Keratinocyte (primary cell): Measurements from ENCODE around the gene MDM2. TPM values are rescaled to one million over a fixed set of nuclear protein-coding genes. Genes with fewer than 3 reads are reported as not detected.
A peak's percentile ranks its signal among the peaks of the same experiment; 100 is the strongest.
"Not testable (repeated sequence)": the region's sequence is repeated elsewhere in the genome, so short reads cannot be mapped to it uniquely, and the experiment has no call there.

Experiments used
- DNase-seq: peaks from one replicate; pipeline ENCODE4 v3.0.0-alpha.2; 2011; ENCODE audit warnings: low read depth, missing footprints, low spot score
- FAIRE-seq: peaks from 2 replicates; lab custom pipeline; 2011; peaks lifted over from hg19 to GRCh38; lab: Jason Lieb, UNC
- H2AFZ ChIP-seq: 2 replicates; pipeline ENCODE4 v1.6.0; 2012; ENCODE audit warnings: low read length, control low read depth, inconsistent platforms; ENCODE audit not compliant: control insufficient read depth
- H3K27ac ChIP-seq: 2 replicates; pipeline ENCODE4 v1.5.1; 2011; ENCODE audit warnings: low read length; ENCODE audit not compliant: control insufficient read depth, insufficient read depth
- H3K27me3 ChIP-seq: 3 replicates; pipeline ENCODE4 v1.6.0; 2011; ENCODE audit warnings: low read length; ENCODE audit not compliant: control insufficient read depth, insufficient read depth; ENCODE audit errors: extremely low read depth
- H3K36me3 ChIP-seq, 2 experiments: 2 replicates in 1 of 2; 3 replicates in 1 of 2; pipeline ENCODE4 v1.5.1; 2011; ENCODE audit warnings: low read length in 2 of 2, mild to moderate bottlenecking in 1 of 2; ENCODE audit not compliant: control insufficient read depth in 2 of 2, insufficient read depth in 2 of 2; ENCODE audit errors: extremely low read depth in 1 of 2
- H3K4me1 ChIP-seq: 3 replicates; pipeline ENCODE4 v1.5.1; 2011; ENCODE audit warnings: low read length; ENCODE audit not compliant: control insufficient read depth, insufficient read depth; ENCODE audit errors: extremely low read depth
- H3K4me2 ChIP-seq: 3 replicates; pipeline ENCODE4 v1.6.0; 2011; ENCODE audit warnings: low read depth, low read length; ENCODE audit not compliant: control insufficient read depth, insufficient read depth; ENCODE audit errors: extremely low read depth
- H3K4me3 ChIP-seq, 3 experiments: fragments of 200-600 bp in 1 of 3; sonication (generic) in 1 of 3; 2 replicates in 2 of 3; 3 replicates in 1 of 3; pipeline ENCODE4 v1.5.1; 2011 to 2016; ENCODE audit warnings: low read length in 3 of 3, mild to moderate bottlenecking in 3 of 3, control low read depth in 2 of 3, inconsistent platforms in 1 of 3, low read depth in 1 of 3, mixed read lengths in 1 of 3, mixed run types in 1 of 3, moderate library complexity in 1 of 3; ENCODE audit not compliant: control insufficient read depth in 2 of 3, insufficient read depth in 2 of 3; ENCODE audit errors: extremely low read depth in 1 of 3
- H3K79me2 ChIP-seq: 2 replicates; pipeline ENCODE4 v1.6.0; 2012; ENCODE audit warnings: low read length; ENCODE audit not compliant: control insufficient read depth, insufficient read depth
- H3K9ac ChIP-seq: 3 replicates; pipeline ENCODE4 v1.6.0; 2011; ENCODE audit warnings: low read length; ENCODE audit not compliant: control insufficient read depth, insufficient read depth; ENCODE audit errors: extremely low read depth
- H3K9me1 ChIP-seq: 3 replicates; pipeline ENCODE4 v1.6.0; 2011; ENCODE audit warnings: low read length; ENCODE audit not compliant: control insufficient read depth, insufficient read depth; ENCODE audit errors: extremely low read depth
- H3K9me3 ChIP-seq: 2 replicates; pipeline ENCODE4 v1.5.1; 2012; ENCODE audit warnings: low read depth, low read length; ENCODE audit not compliant: control insufficient read depth
- H4K20me1 ChIP-seq: 3 replicates; pipeline ENCODE4 v1.6.0; 2011; ENCODE audit warnings: low read length; ENCODE audit not compliant: control insufficient read depth, insufficient read depth; ENCODE audit errors: extremely low read depth
- CTCF ChIP-seq, 3 experiments: IDR thresholded peaks in 1 of 3; conservative IDR thresholded peaks in 1 of 3; optimal IDR thresholded peaks in 1 of 3; 2 replicates in 2 of 3; 3 replicates in 1 of 3; pipeline versions ENCODE3 to v1.5.1; 2011; ENCODE audit warnings: low read length in 3 of 3, mild to moderate bottlenecking in 3 of 3, moderate library complexity in 2 of 3, control low read depth in 1 of 3, inconsistent platforms in 1 of 3; ENCODE audit not compliant: insufficient read depth in 2 of 3; ENCODE audit errors: extremely low read depth in 1 of 3
- EZH2 ChIP-seq: IDR thresholded peaks from one replicate; pipeline ENCODE4 v1.6.1; 2012; ENCODE audit warnings: inconsistent platforms, mild to moderate bottlenecking, low read length, moderate library complexity
- dilution Hi-C: fragments of 300-500 bp; cut with MboI; formaldehyde crosslinking; loops from one replicate; pipeline ENCODE4 v1.7.0; 2020; ENCODE audit warnings: low sequenced_read_pairs; ENCODE audit not compliant: extremely low pct_ligation_motif_present
- polyA plus RNA-seq, 5 experiments: library from polyadenylated mRNA; depleted of rRNA in 3 of 5; stranded (reverse) in 3 of 5; stranded (forward) in 1 of 5; unstranded in 1 of 5; fragments of >200 nt; gene quantifications; 1 replicate in 1 of 5; 2 replicates in 3 of 5; 3 replicates in 1 of 5; pipeline versions ENCODE4 v1.2.1 to v1.2.3, GENCODE V29; 2011 to 2012; ENCODE audit warnings: missing spikeins in 2 of 5, low read depth in 1 of 5, low replicate concordance in 1 of 5

The MDM2 gene
- polyA plus RNA-seq, 1 donor (not counting 4 experiments of a cell fraction or from before 2014, with no cell fraction given) = 55.0 TPM

GRCh38 chr12:68805592-68806120 is 2.3 kb upstream of the MDM2 start:
- no peaks in the 10 kb centered on the region for H3K9me1 ChIP-seq
- H3K9ac ChIP-seq = no peak overlapping the region
- no peak overlapping the region for H2AFZ ChIP-seq
- peaks cover 8% of the 10 kb centered on the region for H3K4me1 ChIP-seq
- no peaks in the 10 kb centered on the region for H3K27me3 ChIP-seq
- peaks cover 0 to 3% of the 10 kb centered on the region in 2 experiments for H3K36me3 ChIP-seq
- FAIRE-seq (no peak), DNase-seq (no peak)
- H3K9me3 ChIP-seq = no peaks in the 10 kb centered on the region
- dilution Hi-C loops = no loop called here
- H3K4me3 ChIP-seq = no peak overlapping the region
- no peak overlapping the region for H3K4me2 ChIP-seq
- no peaks in the 10 kb centered on the region for H4K20me1 ChIP-seq
- no peak overlapping the region for H3K27ac ChIP-seq
- TF ChIP-seq EZH2 (no peak), CTCF (optimal IDR thresholded peaks at IDR 0.05 in 1 of 3, IDR thresholded peaks at IDR 0.05 in 1 of 3, conservative IDR thresholded peaks at IDR 0.05 in 1 of 3; ENCODE audit: extremely low read depth in 1 of 3, insufficient read depth in 2 of 3, low read length in 3 of 3) (no peak)
- H3K79me2 ChIP-seq = peaks cover 19% of the 10 kb centered on the region

GRCh38 chr12:68806488-68807237 is 1.3 kb upstream of the MDM2 start:
- Histone ChIP-seq H3K79me2 (peaks cover 28% of the 10 kb centered on the region), H3K4me1 (peaks cover 11% of the 10 kb centered on the region), H3K27me3 (no peaks in the 10 kb centered on the region), H3K4me2 (peak overlapping the region; percentile 66), H3K9me3 (no peaks in the 10 kb centered on the region), H3K9me1 (no peaks in the 10 kb centered on the region), H3K36me3 (peaks cover 0 to 3% of the 10 kb centered on the region in 2 experiments), H3K4me3 (no peak overlapping the region), H3K27ac (no peak overlapping the region), H3K9ac (peak overlapping the region; percentile 99), H4K20me1 (no peaks in the 10 kb centered on the region), H2AFZ (no peak overlapping the region)
- dilution Hi-C loops = no loop called here
- no peak for FAIRE-seq
- DNase-seq = no peak
- TF ChIP-seq EZH2 = no peak
- no peak for TF ChIP-seq CTCF (optimal IDR thresholded peaks at IDR 0.05 in 1 of 3, IDR thresholded peaks at IDR 0.05 in 1 of 3, conservative IDR thresholded peaks at IDR 0.05 in 1 of 3; ENCODE audit: extremely low read depth in 1 of 3, insufficient read depth in 2 of 3, low read length in 3 of 3)

GRCh38 chr12:68807274-68807575 is 752 bp upstream of the MDM2 start:
- H4K20me1 ChIP-seq, H3K27me3 ChIP-seq, dilution Hi-C loops, DNase-seq, H3K36me3 ChIP-seq, H3K9me3 ChIP-seq, H3K9me1 ChIP-seq, FAIRE-seq: not testable (repeated sequence)
- Histone ChIP-seq H3K4me1 (peaks cover 11% of the 10 kb centered on the region), H3K4me2 (peak overlapping the region; percentile 66), H3K27ac (peak overlapping the region; percentile 96), H3K79me2 (peaks cover 31% of the 10 kb centered on the region), H3K9ac (peak overlapping the region; percentile 99), H3K4me3 (peak overlapping the region; percentile 67 to 96 (median 84)), H2AFZ (peak overlapping the region; percentile 51)
